Activated B cell treated with CpG ODN at 0.5 μM for 24 hours (primary cell): Measurements from ENCODE around the gene ZNF462. TPM values are rescaled to one million over a fixed set of nuclear protein-coding genes. Genes with fewer than 3 reads are reported as not detected.
"Not testable (repeated sequence)": the region's sequence is repeated elsewhere in the genome, so short reads cannot be mapped to it uniquely, and the experiment has no call there.

Experiments
- ATAC-seq: fragments of 200-7000 bp; cut with Tn5 transposase; one replicate; pipeline ENCODE4 v1.10.0; 2021; ENCODE audit warnings: low read depth, mild to moderate bottlenecking, moderate library complexity
- CTCF ChIA-PET: fragments of 350-600 bp; sonication (Branson Sonifier 250); formaldehyde crosslinking; loops from one replicate; lab custom pipeline; 2021; ENCODE audit warnings: antibody characterized with exemption; lab: Charles Lee
- POLR2A ChIA-PET: fragments of 350-600 bp; sonication (Branson Sonifier 250); formaldehyde crosslinking; loops from one replicate; lab custom pipeline; 2021; ENCODE audit warnings: antibody characterized with exemption; lab: Charles Lee
- DNase-seq: peaks from one replicate; pipeline ENCODE4 v3.0.0; 2022
- H3K27ac Mint-ChIP-seq: one replicate; pipeline ENCODE4 v1.8.0; 2020; ENCODE audit warnings: mixed read lengths
- H3K27me3 Mint-ChIP-seq: one replicate; pipeline ENCODE4 v1.8.0; 2021; ENCODE audit warnings: mixed read lengths
- H3K36me3 Mint-ChIP-seq: one replicate; pipeline ENCODE4 v1.8.0; 2021; ENCODE audit warnings: low read depth, mixed read lengths
- H3K4me1 Mint-ChIP-seq: one replicate; pipeline ENCODE4 v1.8.0; 2021; ENCODE audit warnings: mixed read lengths
- H3K4me3 Mint-ChIP-seq: one replicate; pipeline ENCODE4 v1.8.0; 2020; ENCODE audit warnings: mild to moderate bottlenecking, mixed read lengths
- H3K9me3 Mint-ChIP-seq: one replicate; pipeline ENCODE4 v1.8.0; 2020; ENCODE audit warnings: mixed read lengths
- intact Hi-C: fragments of 100-400 bp; cut with micrococcal nuclease; formaldehyde crosslinking; loops from one replicate; pipeline ENCODE4 v1.15.1; 2024
- total RNA-seq: library from RNA; stranded (reverse); gene quantifications from 2 replicates; pipeline ENCODE4 v1.2.3, GENCODE V29; 2022
- TF ChIP-seq, protein P1 (sequence below): fragments of 200-600 bp; IDR thresholded peaks from one replicate; pipeline ENCODE4 v1.8.0; 2022; ENCODE audit warnings: antibody characterized with exemption, mild to moderate bottlenecking

Gene ZNF462
- total RNA-seq, 1 donor from 2014 or later: not detected

DNA sequence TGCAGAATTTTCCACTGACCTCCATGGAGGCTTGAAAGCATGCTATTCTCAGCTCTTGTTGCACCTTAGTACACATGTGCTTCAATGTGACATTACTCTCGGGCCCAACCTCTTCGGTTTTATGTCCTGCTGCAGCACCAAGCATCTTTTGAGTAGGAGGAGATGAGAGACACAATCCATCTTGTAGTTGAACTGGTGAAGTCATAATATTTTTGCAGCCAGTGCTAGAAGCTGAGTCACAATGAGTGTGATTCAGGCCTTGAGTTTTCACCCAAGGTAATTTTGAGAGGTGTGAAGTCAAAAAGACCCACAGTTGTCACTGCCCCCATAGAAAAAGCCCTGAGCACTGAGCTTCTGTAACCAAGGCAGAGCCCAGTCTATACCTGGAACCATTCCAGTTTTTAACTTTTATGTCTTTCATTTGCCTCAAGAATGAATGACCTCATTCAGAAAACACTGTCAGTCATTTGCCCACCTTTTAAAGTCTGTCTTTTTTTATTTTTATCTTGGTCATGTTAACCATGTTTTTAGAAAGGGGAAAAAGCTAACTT, 117.7 kb downstream of the ZNF462 start:
- ChIA-PET POLR2A (no interaction called here), CTCF (no interaction called here)
- Mint-ChIP-seq H3K4me3 (no peak overlapping the region), H3K4me1 (peaks cover 9% of the 10 kb centered on the region), H3K27me3 (no peaks in the 10 kb centered on the region), H3K9me3 (no peaks in the 10 kb centered on the region), H3K36me3 (no peaks in the 10 kb centered on the region), H3K27ac (no peak overlapping the region)
- no peak for DNase-seq
- no peak for ATAC-seq
- TF ChIP-seq, protein P1, sequence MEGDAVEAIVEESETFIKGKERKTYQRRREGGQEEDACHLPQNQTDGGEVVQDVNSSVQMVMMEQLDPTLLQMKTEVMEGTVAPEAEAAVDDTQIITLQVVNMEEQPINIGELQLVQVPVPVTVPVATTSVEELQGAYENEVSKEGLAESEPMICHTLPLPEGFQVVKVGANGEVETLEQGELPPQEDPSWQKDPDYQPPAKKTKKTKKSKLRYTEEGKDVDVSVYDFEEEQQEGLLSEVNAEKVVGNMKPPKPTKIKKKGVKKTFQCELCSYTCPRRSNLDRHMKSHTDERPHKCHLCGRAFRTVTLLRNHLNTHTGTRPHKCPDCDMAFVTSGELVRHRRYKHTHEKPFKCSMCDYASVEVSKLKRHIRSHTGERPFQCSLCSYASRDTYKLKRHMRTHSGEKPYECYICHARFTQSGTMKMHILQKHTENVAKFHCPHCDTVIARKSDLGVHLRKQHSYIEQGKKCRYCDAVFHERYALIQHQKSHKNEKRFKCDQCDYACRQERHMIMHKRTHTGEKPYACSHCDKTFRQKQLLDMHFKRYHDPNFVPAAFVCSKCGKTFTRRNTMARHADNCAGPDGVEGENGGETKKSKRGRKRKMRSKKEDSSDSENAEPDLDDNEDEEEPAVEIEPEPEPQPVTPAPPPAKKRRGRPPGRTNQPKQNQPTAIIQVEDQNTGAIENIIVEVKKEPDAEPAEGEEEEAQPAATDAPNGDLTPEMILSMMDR: no peak
- intact Hi-C loops: no loop called here

DNA sequence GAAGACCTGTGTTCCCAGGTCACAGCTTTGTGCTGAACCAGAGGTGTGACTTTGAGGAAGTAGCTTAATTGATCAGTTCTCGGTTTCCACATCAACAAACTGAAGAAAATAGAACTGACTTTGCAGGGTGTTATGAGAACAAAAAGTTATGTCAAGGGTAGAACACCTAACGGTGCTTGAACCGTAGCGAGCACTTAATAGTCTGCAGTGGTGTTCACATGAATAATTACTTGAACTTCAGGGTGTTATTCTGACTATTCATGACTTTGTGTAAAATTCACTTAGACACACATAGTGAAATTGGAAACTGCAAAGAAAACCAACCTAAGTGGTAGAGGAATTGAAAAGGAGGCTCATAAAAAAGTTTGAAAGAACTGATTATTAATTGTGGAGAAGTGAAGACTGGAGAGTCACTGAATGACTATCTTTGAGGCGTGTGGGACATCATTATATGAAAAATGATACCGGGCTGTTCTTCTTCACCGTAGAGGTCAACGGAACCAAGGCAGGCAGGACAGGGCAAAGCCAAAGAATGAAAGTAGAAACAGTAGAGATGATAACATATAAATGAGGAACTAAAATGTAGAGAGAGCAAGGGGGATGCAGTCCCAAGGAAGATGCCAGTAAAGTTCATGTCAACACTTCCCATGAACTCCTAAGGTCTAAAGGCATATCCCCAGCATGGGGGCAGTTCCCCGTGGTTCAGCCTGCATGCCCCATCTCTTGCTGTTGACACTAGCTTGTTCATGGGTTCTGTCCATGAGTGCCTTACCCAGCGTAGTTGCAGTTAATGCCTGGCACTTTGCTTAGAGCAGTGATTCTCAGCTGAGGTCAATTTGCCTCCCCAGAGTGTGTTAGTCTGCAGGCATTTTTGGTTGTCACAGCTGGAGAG, 118.7 kb downstream of the ZNF462 start:
- TF ChIP-seq, protein P1: no peak
- ChIA-PET POLR2A (no interaction called here), CTCF (no interaction called here)
- ATAC-seq (no peak), DNase-seq (no peak)
- intact Hi-C loops: no loop called here
- H3K27me3 Mint-ChIP-seq: no peaks in the 10 kb centered on the region
- H3K4me3 Mint-ChIP-seq: no peak overlapping the region
- H3K9me3 Mint-ChIP-seq: no peaks in the 10 kb centered on the region
- H3K36me3 Mint-ChIP-seq: no peaks in the 10 kb centered on the region
- H3K27ac Mint-ChIP-seq: no peak overlapping the region
- H3K4me1 Mint-ChIP-seq: peaks cover 9% of the 10 kb centered on the region

DNA sequence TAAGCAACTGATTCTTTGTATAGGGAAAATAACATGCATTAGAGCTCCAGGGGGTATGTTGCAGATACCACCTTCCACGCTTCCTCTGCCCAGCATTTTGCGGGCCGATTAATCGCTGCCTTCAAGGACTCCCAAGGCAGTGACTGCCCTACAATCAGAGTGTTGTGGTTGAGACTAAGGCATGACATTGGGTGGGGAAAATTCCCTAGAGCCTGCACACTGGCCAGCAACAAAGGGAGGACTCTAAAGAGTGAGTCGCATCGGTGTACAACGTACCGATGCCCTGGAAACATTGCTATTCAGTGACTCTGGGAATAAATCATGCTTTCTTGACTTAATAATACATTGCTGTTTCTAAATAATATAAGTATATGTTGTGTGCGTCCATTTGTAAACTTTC, 119.7 kb downstream of the ZNF462 start:
- TF ChIP-seq, protein P1: no peak
- CTCF ChIA-PET: no interaction called here
- POLR2A ChIA-PET: no interaction called here

DNA sequence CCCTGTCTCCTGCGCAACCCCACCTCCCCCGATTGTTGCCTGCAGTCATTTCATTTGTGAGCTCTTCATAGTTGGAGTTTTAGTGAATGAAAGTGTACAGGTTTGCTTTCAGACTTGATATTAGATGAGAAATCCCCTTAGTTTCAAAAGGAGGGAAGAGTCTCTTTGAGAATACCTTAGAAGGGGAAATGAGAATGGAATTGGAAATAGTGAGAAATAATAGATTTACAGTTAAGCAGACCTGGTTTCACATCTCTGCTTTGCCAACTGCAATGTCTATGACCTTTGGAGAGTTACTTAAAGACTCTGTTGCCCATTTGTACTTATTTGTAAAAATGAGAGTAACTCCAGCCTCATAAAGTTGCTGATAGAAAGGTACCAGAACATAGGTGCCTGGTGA, 120.4 kb downstream of the ZNF462 start:
- Mint-ChIP-seq H3K4me3 (no peak overlapping the region), H3K9me3 (no peaks in the 10 kb centered on the region), H3K27me3 (no peaks in the 10 kb centered on the region), H3K36me3 (no peaks in the 10 kb centered on the region), H3K27ac (no peak overlapping the region), H3K4me1 (peaks cover 9% of the 10 kb centered on the region)
- TF ChIP-seq, protein P1: no peak
- ATAC-seq (no peak), DNase-seq (no peak)
- intact Hi-C loops: no loop called here
- ChIA-PET POLR2A (no interaction called here), CTCF (no interaction called here)

More for the DNA sequence above, 119.7 kb downstream of the ZNF462 start:
- ATAC-seq (no peak), DNase-seq (no peak)
- Mint-ChIP-seq H3K27ac (no peak overlapping the region), H3K36me3 (no peaks in the 10 kb centered on the region), H3K27me3 (no peaks in the 10 kb centered on the region), H3K4me1 (peaks cover 9% of the 10 kb centered on the region), H3K4me3 (no peak overlapping the region), H3K9me3 (no peaks in the 10 kb centered on the region)
- intact Hi-C loops: no loop called here

DNA sequence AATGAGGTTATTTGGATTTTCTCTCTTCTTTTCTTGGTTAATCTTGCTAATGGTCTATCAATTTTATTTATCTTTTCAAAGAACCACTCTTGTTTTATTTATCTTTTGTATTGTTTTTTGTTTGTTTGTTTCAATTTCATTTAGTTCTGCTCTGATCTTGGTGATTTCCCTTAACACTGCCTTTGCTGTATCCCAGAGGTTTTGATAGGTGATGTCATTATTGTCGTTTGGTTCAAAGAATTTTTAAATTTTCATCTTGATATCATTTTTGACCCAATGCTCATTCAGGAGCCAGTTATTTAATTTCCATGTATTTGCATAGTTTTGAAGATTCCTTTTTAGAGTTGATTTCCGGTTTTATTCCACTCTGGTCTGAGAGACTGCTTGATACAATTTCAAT, 126.9 kb downstream of the ZNF462 start:
- POLR2A ChIA-PET, H3K4me1 Mint-ChIP-seq, DNase-seq, H3K9me3 Mint-ChIP-seq, H3K27ac Mint-ChIP-seq, intact Hi-C loops, H3K36me3 Mint-ChIP-seq, ATAC-seq, CTCF ChIA-PET, H3K4me3 Mint-ChIP-seq, H3K27me3 Mint-ChIP-seq: not testable (repeated sequence)
